ENCODE results near the gene PDE4DIP.
"Not testable (repeated sequence)": the region's sequence is repeated elsewhere in the genome, so short reads cannot be mapped to it uniquely, and the experiment has no call there.

DNA sequence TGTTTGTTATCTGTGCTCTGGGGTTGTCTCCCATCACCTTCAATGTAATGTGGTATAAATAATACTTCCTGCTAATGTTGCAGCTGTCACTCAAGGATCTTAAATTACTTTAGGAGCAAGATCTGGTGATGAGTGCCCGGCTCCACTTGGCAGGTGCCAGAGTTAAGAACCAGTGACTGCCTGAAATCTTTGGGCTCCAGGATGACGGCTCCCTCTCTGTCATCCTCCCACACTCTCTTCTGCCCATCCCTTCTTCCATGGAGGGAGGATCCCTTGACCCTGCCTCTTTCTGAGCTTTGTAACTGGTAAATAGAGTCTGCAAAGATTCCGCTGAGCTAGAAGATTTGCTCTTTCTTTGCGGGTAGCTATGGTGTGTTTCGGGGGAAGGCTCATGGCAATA, 44.4 kb downstream of the PDE4DIP start:
- not testable (repeated sequence) for TF ChIP-seq POLR2AphosphoS5 (IDR thresholded peaks at IDR 0.05); CTCF (IDR thresholded peaks at IDR 0.05; ENCODE audit: poor library complexity, severe bottlenecking); EZH2 (IDR thresholded peaks at IDR 0.05; ENCODE audit: borderline replicate concordance, insufficient read depth, low read length, poor library complexity, severe bottlenecking); MXI1 (conservative IDR thresholded peaks at IDR 0.05; ENCODE audit: poor library complexity, severe bottlenecking); EP300 (conservative IDR thresholded peaks at IDR 0.05; ENCODE audit: poor library complexity, severe bottlenecking); SMC3 (conservative IDR thresholded peaks at IDR 0.05; ENCODE audit: poor library complexity); REST (IDR thresholded peaks at IDR 0.05; ENCODE audit: borderline replicate concordance)

Data from neural cell (in vitro differentiated cells).